Measurements from ENCODE around the gene PDPK1.
A peak's percentile ranks its signal among the peaks of the same experiment; 100 is the strongest.
"Not testable (repeated sequence)": the region's sequence is repeated elsewhere in the genome, so short reads cannot be mapped to it uniquely, and the experiment has no call there.

PDPK1 gene

DNA sequence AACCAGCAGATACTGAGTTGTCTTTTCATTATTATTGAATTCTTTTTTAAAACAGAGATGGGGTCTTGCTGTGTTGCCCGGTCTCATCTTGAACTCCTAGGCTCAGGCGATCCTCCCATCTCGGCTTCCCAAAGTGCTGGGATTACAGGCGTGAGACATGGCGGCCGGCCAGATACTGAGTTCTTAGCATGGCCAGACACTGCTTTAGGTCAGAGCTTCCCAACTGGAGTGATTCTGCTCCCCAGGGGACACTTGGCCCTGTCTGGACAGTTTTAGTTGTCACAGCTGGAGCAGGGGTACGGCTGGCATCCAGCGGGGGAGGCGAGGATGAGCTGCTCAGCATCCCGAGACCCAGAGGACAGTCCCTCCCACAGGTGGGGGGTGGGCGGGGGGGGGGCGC is 41.1 kb downstream of the PDPK1 start:
- not testable (repeated sequence) for H3K4me1 Mint-ChIP-seq; H3K36me3 Mint-ChIP-seq; H3K9me3 Mint-ChIP-seq; DNase-seq (ENCODE audit: low spot score in 2 of 2); H3K4me3 Mint-ChIP-seq; H3K27ac Mint-ChIP-seq; ATAC-seq

DNA sequence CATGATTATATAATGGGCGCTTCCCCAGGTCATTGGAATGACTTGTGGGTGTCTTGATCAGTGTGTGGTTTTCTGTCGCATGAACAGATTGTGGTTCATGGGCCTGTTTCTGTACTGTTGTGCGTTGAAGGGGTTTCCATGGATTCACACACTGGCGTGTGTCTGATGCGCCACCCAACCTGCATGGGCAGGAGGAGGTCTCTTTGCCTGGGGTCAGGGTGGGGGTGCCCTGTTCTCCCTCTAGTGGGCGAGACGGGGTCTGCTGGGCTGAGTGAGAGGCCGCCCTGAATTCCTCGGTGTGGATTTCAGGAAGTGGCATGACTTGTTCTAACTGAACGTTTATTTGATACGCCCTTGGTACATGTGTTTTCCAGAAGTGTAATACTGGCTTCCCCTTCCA is 42.3 kb downstream of the PDPK1 start:
- H3K4me1 Mint-ChIP-seq; H3K9me3 Mint-ChIP-seq; H3K4me3 Mint-ChIP-seq; DNase-seq (ENCODE audit: low spot score in 2 of 2); H3K36me3 Mint-ChIP-seq; H3K27ac Mint-ChIP-seq: not testable (repeated sequence)
- ATAC-seq: peak; percentile 43

DNA sequence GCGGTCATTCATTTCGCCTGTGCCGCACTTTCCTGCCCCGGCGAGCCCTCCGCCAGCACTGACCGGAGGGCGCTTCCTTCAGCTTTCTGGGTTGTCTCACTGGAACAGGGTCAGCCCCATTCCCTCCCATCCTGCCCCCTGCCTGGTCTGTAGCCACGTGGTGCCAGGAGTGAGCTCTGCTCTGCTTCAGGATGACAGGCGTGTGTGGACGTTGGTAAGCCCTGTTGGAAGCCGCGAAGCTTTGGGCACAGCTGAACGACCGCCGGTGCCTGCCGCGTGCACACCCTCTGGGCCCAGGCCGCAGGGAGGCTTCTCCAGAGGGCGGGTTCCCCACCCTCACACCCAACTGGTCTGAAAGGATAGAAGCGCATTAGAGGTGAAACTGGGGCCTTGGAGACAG is 43.0 kb downstream of the PDPK1 start:
- not testable (repeated sequence) for H3K4me1 Mint-ChIP-seq; ATAC-seq; H3K9me3 Mint-ChIP-seq; H3K4me3 Mint-ChIP-seq; DNase-seq (ENCODE audit: low spot score in 2 of 2); H3K27ac Mint-ChIP-seq; H3K36me3 Mint-ChIP-seq

DNA sequence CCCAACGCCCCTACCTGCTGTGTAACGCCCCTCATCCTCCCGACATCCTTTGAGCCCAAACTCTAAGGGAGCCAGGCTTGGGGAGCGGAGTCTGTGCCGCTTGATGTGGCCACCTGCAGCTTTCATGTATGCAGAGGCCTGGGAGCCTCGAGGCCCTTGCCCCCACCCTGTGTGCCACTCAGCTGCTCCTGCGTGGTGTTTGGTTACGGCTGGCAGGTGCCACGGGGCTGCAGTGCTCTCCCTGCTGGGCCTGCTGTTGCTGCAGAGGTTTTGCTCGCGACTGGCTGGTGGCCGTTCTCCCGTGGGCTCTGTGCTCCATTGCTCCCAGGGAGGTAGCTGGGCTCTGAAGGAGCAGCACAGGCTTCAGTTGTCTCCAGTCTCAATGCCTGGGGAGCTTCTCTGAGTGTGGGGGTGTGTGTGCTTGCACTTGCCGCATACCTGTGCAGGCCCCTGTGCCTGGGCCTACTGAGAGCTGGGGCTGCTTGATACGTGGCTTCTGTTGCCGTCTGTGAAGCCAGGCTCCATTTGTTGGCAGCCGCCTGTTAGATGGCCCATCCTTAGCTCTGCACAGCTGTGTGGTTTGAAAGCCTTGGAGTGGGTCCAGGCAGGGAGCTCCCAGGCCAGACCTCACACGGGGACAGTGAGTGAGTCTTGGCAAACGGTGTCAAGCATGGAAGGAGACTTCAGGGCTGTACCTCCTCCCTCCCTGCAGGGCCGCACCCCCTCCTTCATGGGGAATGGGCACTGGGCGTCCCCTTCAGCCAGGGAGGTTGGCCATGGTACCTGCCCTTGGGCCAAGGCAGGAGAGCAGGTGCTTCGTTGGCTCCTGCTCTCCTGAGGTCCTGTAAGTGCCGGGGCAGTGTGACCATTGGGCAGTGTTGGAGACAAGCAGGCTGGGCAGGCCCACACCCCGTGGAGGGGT is 47.2 kb downstream of the PDPK1 start:
- Mint-ChIP-seq H3K27ac (no peak overlapping the region), H3K4me3 (no peak overlapping the region), H3K4me1 (peaks cover 4% of the 10 kb centered on the region), H3K36me3 (peaks cover 42% of the 10 kb centered on the region), H3K9me3 (no peaks in the 10 kb centered on the region)
- DNase-seq (ENCODE audit: low spot score in 2 of 2) (no peak), ATAC-seq (no peak)

DNA sequence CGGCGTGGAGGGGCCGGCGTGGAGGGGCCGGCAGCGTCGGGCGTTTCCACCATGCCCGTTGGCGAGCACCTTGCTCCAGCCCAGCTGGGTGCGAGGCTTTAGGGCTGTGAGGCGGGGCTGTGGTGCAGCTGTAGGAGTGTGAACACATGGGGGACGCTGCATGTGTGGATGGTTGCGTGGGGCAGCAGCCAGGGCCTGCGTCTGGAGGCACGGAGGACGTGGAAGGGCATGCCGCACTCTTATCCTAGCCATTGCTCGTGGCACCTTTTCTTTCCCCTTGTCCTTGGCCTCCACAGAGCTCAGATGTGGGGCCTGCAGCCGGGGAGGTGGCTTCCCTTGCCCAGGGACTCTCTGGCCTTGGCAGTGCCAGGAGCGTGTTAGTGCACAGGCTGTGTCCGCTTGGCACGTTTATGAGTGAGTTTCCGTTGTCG is 47.8 kb downstream of the PDPK1 start:
- ATAC-seq (no peak), DNase-seq (ENCODE audit: low spot score in 2 of 2) (no peak)
- Mint-ChIP-seq H3K36me3 (peaks cover 49% of the 10 kb centered on the region), H3K27ac (no peak overlapping the region), H3K4me3 (no peak overlapping the region), H3K9me3 (no peaks in the 10 kb centered on the region), H3K4me1 (peaks cover 10% of the 10 kb centered on the region)

DNA sequence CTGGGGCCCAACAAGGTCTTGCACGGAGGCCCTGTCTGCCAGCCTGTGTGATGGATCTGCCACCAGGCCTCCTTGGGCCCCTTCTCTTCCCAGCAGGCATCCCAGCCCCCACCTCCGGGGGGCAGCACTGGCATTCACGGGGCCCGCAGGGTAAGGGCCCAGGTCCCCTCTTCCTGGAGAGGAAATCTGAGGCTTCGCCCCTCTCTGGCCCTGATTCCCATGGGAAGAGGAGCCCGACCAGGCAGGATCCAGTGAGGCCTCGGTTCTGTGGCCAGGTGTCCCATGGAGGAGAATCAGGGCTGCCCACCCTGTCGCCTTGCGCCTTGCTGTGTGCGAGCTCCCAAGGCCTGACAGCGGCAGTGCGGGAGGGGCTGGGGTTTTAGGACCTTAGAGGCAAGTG is 48.4 kb downstream of the PDPK1 start:
- peaks cover 55% of the 10 kb centered on the region for H3K36me3 Mint-ChIP-seq
- no peak overlapping the region for H3K4me3 Mint-ChIP-seq
- H3K27ac Mint-ChIP-seq: no peak overlapping the region
- H3K9me3 Mint-ChIP-seq: no peaks in the 10 kb centered on the region
- peaks cover 10% of the 10 kb centered on the region for H3K4me1 Mint-ChIP-seq
- DNase-seq (ENCODE audit: low spot score in 2 of 2) (no peak), ATAC-seq (no peak)

DNA sequence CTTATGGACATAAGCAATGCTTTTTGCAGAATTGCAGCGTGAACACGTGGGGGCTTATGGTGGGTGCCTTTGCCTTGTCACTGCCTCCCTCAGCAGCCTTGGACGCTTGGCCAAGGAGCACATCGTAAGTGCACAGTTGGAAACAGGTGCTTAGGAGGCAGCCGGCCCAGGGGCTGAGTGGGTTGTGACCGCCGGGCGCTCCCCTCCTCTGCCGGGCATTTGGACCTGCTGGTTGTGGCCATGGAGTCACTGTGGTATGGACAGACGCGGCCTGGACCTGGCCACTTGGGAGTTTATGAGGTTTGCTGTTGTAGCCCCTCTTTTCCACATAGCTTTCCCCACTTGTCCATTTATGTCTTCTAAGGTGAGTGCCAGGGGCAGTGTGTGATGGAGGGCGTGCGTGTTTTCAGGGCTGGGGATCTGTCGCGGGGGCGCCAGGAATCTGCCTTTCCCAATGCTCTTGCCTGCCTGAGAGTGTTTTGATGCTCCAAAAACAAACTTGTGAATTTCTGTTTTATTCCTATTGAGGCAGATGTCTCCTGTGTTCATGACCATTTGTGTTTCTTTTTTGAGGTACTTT is 49.2 kb downstream of the PDPK1 start:
- DNase-seq (ENCODE audit: low spot score in 2 of 2): no peak
- Mint-ChIP-seq H3K27ac (no peak overlapping the region), H3K9me3 (no peaks in the 10 kb centered on the region), H3K4me3 (no peak overlapping the region), H3K36me3 (peaks cover 58% of the 10 kb centered on the region), H3K4me1 (peaks cover 12% of the 10 kb centered on the region)
- ATAC-seq: no peak

DNA sequence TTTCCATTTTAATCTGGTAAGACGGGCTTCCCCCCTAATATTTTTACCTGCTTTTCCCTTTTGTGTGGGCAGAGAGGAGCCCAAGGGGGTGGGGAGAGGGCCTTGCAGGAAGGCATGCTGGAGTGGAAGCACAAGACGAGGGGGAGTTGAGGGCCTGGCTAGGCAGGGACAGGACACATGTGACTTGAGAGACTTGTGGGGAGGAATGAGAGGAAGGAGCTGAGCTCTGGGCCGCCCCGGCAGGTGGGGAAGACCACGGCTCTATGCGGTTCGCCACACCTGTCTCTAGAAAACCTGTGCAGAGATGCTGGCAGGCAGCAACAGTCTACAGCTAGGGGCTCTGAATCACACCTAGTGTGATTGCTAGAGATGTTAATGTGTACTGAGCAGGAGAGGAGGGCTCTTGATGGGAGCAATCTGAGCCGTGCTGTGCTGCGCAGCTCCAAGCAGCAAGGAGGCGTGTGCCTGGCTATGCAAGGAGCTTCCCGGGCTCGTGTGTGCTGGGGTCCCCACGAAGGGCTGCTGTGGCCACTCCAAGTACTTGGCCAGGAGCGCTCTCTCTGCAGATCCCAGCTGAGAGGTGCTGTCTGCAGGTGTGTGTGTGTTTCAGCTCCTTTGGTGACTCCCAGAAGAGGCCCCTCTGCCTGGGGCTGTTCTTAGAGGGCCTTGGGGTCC is 50.2 kb downstream of the PDPK1 start:
- no peak for DNase-seq (ENCODE audit: low spot score in 2 of 2)
- H3K27ac Mint-ChIP-seq: no peak overlapping the region

DNA sequence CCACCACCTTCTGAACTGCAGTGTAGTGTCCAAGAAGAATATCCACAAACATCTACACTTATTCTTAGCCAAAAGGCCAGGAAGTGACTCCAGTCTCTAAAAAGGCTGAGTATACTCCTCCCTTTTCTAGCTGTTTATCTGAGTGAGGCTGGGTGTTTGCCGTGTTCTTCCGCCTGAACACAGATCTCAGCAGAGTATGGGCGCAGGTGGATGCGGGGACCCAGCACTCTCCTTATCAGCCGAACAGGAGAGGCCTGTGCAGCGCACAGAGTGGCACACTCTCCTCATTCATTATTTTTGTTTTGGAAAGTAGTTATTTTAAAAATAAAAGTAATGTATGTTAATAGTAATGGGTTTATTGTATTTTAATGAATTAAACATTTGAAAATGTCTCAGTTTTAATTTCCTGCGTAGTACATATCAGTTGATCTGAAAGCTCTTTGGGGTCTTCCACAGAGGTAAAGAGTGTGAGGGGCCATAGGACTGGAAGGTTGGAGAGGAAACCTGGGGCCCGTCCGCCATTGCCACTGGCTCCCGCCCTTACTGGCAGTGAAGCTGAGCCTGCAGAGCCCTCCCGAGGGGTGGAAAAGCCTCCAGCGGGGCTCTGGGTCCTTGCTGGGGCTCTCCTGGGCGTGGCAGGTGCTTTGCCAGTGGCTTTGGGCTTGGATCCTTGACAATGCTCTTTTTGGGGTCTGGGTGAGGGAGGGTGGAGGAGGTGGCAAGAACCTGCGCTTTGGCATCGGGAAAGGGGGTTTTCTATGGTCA is 53.8 kb downstream of the PDPK1 start:
- peak overlapping the region; percentile 34 for H3K27ac Mint-ChIP-seq
- H3K4me1 Mint-ChIP-seq: peaks cover 24% of the 10 kb centered on the region
- ATAC-seq (no peak), DNase-seq (ENCODE audit: low spot score in 2 of 2) (no peak)
- peaks cover 79% of the 10 kb centered on the region for H3K36me3 Mint-ChIP-seq
- H3K4me3 Mint-ChIP-seq: no peak overlapping the region
- no peaks in the 10 kb centered on the region for H3K9me3 Mint-ChIP-seq

More for the DNA sequence above, 50.2 kb downstream of the PDPK1 start:
- Mint-ChIP-seq H3K4me1 (peaks cover 16% of the 10 kb centered on the region), H3K4me3 (no peak overlapping the region), H3K9me3 (no peaks in the 10 kb centered on the region), H3K36me3 (peaks cover 63% of the 10 kb centered on the region)
- ATAC-seq: no peak

DNA sequence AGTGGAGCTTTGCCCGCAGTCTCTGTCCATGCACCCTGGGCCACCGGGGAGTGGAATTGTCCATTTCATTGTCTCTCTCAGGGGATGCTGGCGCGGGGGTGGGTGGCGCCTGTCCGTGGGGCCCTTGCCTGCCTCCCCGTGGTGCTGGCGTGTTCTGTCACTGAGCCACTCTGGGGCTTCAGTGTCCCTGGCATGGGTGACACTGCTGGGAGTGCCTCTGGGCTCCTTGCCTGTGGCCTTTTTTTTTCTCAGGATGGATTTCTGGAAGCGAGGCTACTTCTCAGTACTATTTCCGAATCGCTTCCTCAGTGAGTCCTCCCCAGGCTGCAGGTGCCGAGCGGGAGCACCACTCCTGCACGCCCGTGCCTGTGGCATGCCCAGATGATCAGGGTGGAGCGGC is 55.0 kb downstream of the PDPK1 start:
- no peak overlapping the region for H3K27ac Mint-ChIP-seq
- no peak overlapping the region for H3K4me3 Mint-ChIP-seq
- H3K36me3 Mint-ChIP-seq: peaks cover 74% of the 10 kb centered on the region
- no peak for ATAC-seq
- DNase-seq (ENCODE audit: low spot score in 2 of 2): no peak
- H3K9me3 Mint-ChIP-seq: no peaks in the 10 kb centered on the region
- peaks cover 24% of the 10 kb centered on the region for H3K4me1 Mint-ChIP-seq

DNA sequence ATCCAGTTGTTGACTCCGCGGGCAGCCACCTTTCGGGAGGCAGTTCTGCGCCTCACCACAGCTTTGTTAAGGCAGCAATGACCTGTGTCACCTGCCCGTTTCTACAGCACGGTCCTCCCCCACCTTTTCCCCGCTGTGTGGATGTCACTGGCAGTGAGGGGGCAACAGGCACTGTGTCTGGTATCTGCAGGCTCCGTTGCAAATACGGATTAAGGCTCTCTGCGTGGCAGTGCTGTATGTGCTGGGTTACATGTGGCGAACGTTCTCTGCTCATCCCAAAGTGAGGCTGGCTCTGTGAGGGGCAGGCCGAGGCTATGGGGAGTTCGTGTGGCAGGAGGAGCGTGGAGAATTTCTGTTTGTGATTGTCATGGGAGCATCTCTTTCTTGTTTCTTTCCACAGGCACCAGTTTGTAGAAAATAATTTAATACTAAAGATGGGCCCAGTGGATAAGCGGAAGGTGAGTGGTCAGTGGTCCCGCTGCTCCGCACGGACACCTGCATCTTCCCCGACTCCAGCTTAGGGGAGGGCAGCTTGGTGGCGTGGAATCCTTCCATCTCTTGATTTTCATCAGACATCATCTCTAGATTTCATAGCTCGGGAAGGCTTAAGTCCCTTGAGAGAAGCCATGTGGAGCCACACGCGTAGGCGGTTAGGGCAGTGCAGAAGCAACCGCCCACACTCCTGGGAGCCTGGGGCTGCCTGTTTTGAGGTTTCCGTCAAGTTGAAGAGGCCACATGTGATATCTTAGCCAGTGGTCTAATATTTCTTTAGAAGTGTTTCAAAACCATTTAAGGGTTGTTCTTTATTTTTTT is 57.8 kb downstream of the PDPK1 start:
- DNase-seq (ENCODE audit: low spot score in 2 of 2) (no peak), ATAC-seq (no peak)
- peaks cover 47% of the 10 kb centered on the region for H3K36me3 Mint-ChIP-seq
- H3K9me3 Mint-ChIP-seq: no peaks in the 10 kb centered on the region
- H3K4me3 Mint-ChIP-seq: no peak overlapping the region
- H3K4me1 Mint-ChIP-seq: peaks cover 14% of the 10 kb centered on the region
- H3K27ac Mint-ChIP-seq: peak overlapping the region; percentile 67

DNA sequence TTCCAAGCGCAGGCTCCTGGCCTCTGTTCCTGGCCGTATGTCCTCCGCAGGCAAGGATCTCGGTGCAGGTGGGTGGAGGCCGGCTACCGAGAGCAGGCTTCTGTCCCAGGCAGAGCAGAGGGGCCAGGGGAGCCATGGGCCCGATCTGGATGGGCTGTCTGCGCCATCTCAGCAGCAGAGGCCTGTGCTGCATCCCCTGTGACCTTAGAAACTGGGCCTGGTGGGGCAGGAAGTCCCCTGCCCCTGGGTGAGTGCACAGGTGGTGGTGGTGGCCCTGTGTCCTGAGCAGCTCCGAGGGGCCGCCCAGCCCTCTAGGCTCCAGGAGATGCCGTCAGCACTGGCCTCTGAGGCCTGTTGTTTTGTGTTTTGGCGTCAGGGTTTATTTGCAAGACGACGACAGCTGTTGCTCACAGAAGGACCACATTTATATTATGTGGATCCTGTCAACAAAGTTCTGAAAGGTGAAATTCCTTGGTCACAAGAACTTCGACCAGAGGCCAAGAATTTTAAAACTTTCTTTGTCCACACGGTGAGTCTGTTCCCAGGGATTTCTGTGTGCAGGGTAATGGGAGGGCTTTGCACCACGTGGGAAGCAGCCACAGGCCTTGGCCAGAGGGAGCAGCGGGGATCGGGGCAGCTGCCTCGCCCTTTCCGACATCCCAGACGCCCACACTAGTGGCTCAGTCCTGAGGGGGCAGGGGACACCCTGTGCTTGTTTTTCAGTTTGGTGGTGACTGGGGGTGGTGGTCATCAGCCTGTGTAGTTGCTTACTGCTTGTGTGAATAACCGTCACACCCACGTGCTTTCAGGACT is 59.1 kb downstream of the PDPK1 start:
- Mint-ChIP-seq H3K4me1 (peaks cover 12% of the 10 kb centered on the region), H3K27ac (peak overlapping the region; percentile 67), H3K36me3 (peaks cover 38% of the 10 kb centered on the region), H3K4me3 (no peak overlapping the region), H3K9me3 (no peaks in the 10 kb centered on the region)
- ATAC-seq (no peak), DNase-seq (ENCODE audit: low spot score in 2 of 2) (no peak)

DNA sequence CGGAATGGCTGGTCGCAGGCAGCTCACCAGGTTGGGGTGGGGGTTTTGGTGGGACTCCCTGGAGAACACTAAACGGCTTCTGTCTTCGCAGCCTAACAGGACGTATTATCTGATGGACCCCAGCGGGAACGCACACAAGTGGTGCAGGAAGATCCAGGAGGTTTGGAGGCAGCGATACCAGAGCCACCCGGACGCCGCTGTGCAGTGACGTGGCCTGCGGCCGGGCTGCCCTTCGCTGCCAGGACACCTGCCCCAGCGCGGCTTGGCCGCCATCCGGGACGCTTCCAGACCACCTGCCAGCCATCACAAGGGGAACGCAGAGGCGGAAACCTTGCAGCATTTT is 59.7 kb downstream of the PDPK1 start:
- DNase-seq (ENCODE audit: low spot score in 2 of 2): no peak
- Mint-ChIP-seq H3K9me3 (no peaks in the 10 kb centered on the region), H3K4me1 (peaks cover 8% of the 10 kb centered on the region), H3K36me3 (peaks cover 32% of the 10 kb centered on the region), H3K4me3 (no peak overlapping the region), H3K27ac (no peak overlapping the region)
- no peak for ATAC-seq

DNA sequence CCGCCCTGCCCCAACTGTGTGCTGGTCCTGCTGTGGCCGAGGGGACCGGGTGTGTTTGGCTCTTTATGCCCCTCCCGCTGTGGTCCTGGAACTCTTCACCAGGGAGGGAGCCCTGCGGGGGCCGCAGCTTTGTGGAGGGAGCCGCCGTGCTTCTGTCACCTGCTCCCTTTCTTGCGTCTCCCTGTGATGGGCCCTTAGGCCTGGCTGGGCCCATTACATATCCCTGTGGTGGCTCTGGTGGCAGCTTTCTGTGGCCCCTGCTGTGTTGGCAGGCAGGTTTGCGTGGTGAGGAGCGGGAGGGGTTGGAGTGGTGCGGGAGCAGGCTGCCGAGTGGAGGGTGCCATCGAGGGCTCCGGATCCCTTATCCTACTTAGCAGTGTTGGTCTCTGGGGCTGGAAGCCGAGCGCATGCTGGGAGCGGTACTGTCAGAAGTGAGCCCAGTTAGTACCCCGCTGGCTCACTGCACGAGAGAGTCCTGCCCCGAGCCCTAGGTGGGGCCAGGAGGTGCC is 60.4 kb downstream of the PDPK1 start:
- Mint-ChIP-seq H3K4me3 (no peak overlapping the region), H3K9me3 (no peaks in the 10 kb centered on the region), H3K27ac (no peak overlapping the region), H3K36me3 (peaks cover 36% of the 10 kb centered on the region), H3K4me1 (peaks cover 12% of the 10 kb centered on the region)
- no peak for DNase-seq (ENCODE audit: low spot score in 2 of 2)
- ATAC-seq: no peak

Measured in stimulated activated effector memory CD8-positive, alpha-beta T cell treated with anti-CD3 and anti-CD28 coated beads, Interleukin-12 subunit alpha, Interleukin-12 subunit beta, amount 100 ng/mL, for 72 hours (primary cell).